Activated T-helper 2 cell treated with anti-CD3 and anti-CD28 coated beads, Interferon-gamma antibody, Interleukin-2, Interleukin-4, amounts not matched to agents 10 μg/mL and 5 μg/mL and 100 μg/mL, durations not matched to agents 14 hours and 24 hours and 36 hours (primary cell): ENCODE data around the gene LRRFIP1. TPM values are rescaled to one million over a fixed set of nuclear protein-coding genes. Genes with fewer than 3 reads are reported as not detected.
A peak's percentile ranks its signal among the peaks of the same experiment; 100 is the strongest.
"Not testable (repeated sequence)": the region's sequence is repeated elsewhere in the genome, so short reads cannot be mapped to it uniquely, and the experiment has no call there.

ENCODE experiments used
- DNase-seq: peaks from one replicate; pipeline ENCODE4 v3.0.0; 2021; ENCODE audit warnings: low spot score
- H3K27ac Mint-ChIP-seq: one replicate; pipeline ENCODE4 v1.8.0; 2021; ENCODE audit warnings: mixed read lengths
- H3K27me3 Mint-ChIP-seq: one replicate; pipeline ENCODE4 v1.8.0; 2021; ENCODE audit warnings: low read depth, mixed read lengths
- H3K36me3 Mint-ChIP-seq: one replicate; pipeline ENCODE4 v1.8.0; 2021; ENCODE audit warnings: low read depth, mixed read lengths
- H3K4me1 Mint-ChIP-seq: one replicate; pipeline ENCODE4 v1.8.0; 2021; ENCODE audit warnings: low read depth, mixed read lengths
- H3K4me3 Mint-ChIP-seq: one replicate; pipeline ENCODE4 v1.8.0; 2021; ENCODE audit warnings: low read depth, mild to moderate bottlenecking, moderate library complexity, mixed read lengths
- H3K9me3 Mint-ChIP-seq: one replicate; pipeline ENCODE4 v1.8.0; 2021; ENCODE audit warnings: mixed read lengths
- intact Hi-C: fragments of 100-400 bp; cut with micrococcal nuclease; formaldehyde crosslinking; loops from one replicate; pipeline ENCODE4 v1.15.1; 2023
- total RNA-seq: library from RNA; stranded (reverse); gene quantifications from 2 replicates; pipeline ENCODE4 v1.2.3, GENCODE V29; 2022

LRRFIP1 gene
- total RNA-seq, 1 donor from 2014 or later, result 256 TPM

- Mint-ChIP-seq H3K4me3 (no peak overlapping the region), H3K27ac (no peak overlapping the region), H3K36me3 (no peaks in the 10 kb centered on the region), H3K27me3 (peaks cover 22% of the 10 kb centered on the region), H3K4me1 (peaks cover 6% of the 10 kb centered on the region), H3K9me3 (no peaks in the 10 kb centered on the region)
- DNase-seq, result no peak
- intact Hi-C loops, result no loop called here
Observed at GRCh38 chr2:237657063-237657462, 29.7 kb downstream of the LRRFIP1 start.

DNA sequence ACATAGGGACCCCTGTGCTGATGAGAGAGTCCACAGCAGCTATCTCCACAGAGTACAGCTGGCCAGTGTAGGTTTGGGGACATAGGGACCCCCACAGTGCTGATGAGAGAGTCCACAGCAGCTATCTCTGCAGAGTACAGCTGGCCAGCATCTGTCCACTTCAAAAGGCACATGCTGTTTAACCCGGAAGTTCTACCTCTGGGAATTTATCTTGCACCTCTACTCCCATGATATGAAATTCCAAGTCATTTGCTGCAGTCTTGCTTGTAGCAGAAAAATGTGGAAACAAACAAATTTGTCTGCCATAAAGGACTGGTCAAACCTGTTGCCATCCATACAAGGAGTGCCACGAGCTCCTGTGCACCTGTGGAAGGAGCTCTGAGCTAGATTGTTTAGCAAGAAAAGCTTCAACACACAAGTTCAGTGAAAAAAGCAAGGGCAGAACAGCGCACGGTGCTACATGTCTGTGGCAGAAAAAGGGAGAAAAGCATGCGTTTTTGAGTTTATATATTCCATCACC, 33.1 kb downstream of the LRRFIP1 start:
- H3K4me3 Mint-ChIP-seq, result no peak overlapping the region
- H3K27ac Mint-ChIP-seq, result no peak overlapping the region
- intact Hi-C loops, result no loop called here
- H3K36me3 Mint-ChIP-seq, result no peaks in the 10 kb centered on the region
- H3K9me3 Mint-ChIP-seq, result no peaks in the 10 kb centered on the region
- no peak for DNase-seq
- H3K4me1 Mint-ChIP-seq, result peaks cover 9% of the 10 kb centered on the region
- peaks cover 22% of the 10 kb centered on the region for H3K27me3 Mint-ChIP-seq

DNA sequence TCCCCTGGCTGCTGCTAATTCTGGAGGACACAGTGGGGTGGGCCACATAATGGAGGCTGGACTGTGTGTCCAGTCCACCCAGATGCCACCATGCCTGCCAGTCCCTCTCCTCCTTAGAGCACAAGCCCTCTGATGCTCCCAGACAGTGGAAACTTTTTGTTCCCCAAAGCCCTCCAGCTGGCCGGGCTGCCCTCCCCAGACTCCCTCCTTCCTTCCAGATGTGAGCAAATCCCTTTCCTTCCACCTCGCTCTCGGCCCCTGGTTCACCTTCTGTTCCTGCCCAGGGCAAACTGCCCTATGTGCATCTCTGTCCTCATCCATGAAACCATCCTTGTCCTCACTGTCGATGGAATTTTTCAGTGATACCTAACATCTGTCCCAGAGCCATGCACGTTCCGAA, 33.9 kb downstream of the LRRFIP1 start:
- Mint-ChIP-seq H3K36me3 (no peaks in the 10 kb centered on the region), H3K27me3 (peaks cover 22% of the 10 kb centered on the region), H3K27ac (no peak overlapping the region), H3K4me1 (peaks cover 6% of the 10 kb centered on the region), H3K4me3 (no peak overlapping the region), H3K9me3 (no peaks in the 10 kb centered on the region)
- no peak for DNase-seq
- intact Hi-C loops, result no loop called here

- Mint-ChIP-seq H3K4me1 (peaks cover 6% of the 10 kb centered on the region), H3K27ac (no peak overlapping the region), H3K4me3 (no peak overlapping the region), H3K27me3 (peaks cover 27% of the 10 kb centered on the region), H3K9me3 (no peaks in the 10 kb centered on the region), H3K36me3 (no peaks in the 10 kb centered on the region)
- intact Hi-C loops, result no loop called here
- DNase-seq, result no peak
Observed at GRCh38 chr2:237661799-237662328, 34.5 kb downstream of the LRRFIP1 start.

- Mint-ChIP-seq H3K27me3 (peaks cover 28% of the 10 kb centered on the region), H3K9me3 (no peaks in the 10 kb centered on the region), H3K36me3 (no peaks in the 10 kb centered on the region), H3K4me3 (no peak overlapping the region), H3K4me1 (peaks cover 6% of the 10 kb centered on the region), H3K27ac (no peak overlapping the region)
- peak; percentile 44 for DNase-seq
- intact Hi-C loops, result no loop called here
Observed at GRCh38 chr2:237662671-237663093, 35.3 kb downstream of the LRRFIP1 start.

- H3K36me3 Mint-ChIP-seq, result no peaks in the 10 kb centered on the region
- no peaks in the 10 kb centered on the region for H3K9me3 Mint-ChIP-seq
- no peak overlapping the region for H3K4me3 Mint-ChIP-seq
- H3K4me1 Mint-ChIP-seq, result peaks cover 6% of the 10 kb centered on the region
- no peak overlapping the region for H3K27ac Mint-ChIP-seq
- intact Hi-C loops, result no loop called here
- H3K27me3 Mint-ChIP-seq, result peaks cover 26% of the 10 kb centered on the region
- no peak for DNase-seq
Observed at GRCh38 chr2:237663517-237664110, 36.2 kb downstream of the LRRFIP1 start.

- Mint-ChIP-seq H3K9me3 (no peaks in the 10 kb centered on the region), H3K27me3 (peaks cover 23% of the 10 kb centered on the region), H3K4me3 (no peak overlapping the region), H3K27ac (no peak overlapping the region), H3K36me3 (no peaks in the 10 kb centered on the region), H3K4me1 (peaks cover 6% of the 10 kb centered on the region)
- no peak for DNase-seq
- intact Hi-C loops, result no loop called here
Observed at GRCh38 chr2:237664151-237664550, 36.8 kb downstream of the LRRFIP1 start.

DNA sequence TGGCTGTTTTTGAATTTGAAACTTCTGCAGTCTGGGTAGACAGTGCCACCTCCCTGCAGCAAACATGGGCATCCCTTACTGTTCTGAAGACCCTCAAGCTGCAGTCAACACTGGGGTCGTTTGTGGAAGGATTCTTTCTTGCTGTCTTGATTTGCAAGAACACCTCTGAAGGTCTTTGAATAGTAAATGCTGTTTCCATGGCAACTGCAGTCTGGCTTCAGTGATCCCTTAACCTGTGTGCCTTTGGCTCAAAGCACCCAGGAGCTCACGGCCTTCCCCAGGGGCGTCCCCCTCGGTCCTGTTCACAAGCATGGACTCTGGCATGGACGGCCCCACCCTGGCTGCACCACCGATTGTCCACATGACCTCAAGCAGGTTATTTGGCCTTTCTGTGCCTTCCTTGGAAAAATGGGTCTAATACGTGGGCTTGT, 38.3 kb downstream of the LRRFIP1 start:
- peaks cover 15% of the 10 kb centered on the region for H3K27me3 Mint-ChIP-seq
- H3K9me3 Mint-ChIP-seq, result no peaks in the 10 kb centered on the region
- H3K36me3 Mint-ChIP-seq, result no peaks in the 10 kb centered on the region
- H3K27ac Mint-ChIP-seq, result no peak overlapping the region
- peaks cover 6% of the 10 kb centered on the region for H3K4me1 Mint-ChIP-seq
- intact Hi-C loops, result no loop called here
- H3K4me3 Mint-ChIP-seq, result no peak overlapping the region
- DNase-seq, result no peak

GRCh38 chr2:237666606-237667005, 39.2 kb downstream of the LRRFIP1 start:
- Mint-ChIP-seq H3K9me3 (no peaks in the 10 kb centered on the region), H3K27ac (peak overlapping the region; percentile 3), H3K36me3 (no peaks in the 10 kb centered on the region), H3K27me3 (peaks cover 15% of the 10 kb centered on the region), H3K4me3 (no peak overlapping the region), H3K4me1 (peaks cover 7% of the 10 kb centered on the region)
- no peak for DNase-seq
- intact Hi-C loops, result no loop called here

GRCh38 chr2:237667050-237667576, 39.7 kb downstream of the LRRFIP1 start:
- H3K27ac Mint-ChIP-seq, result peak overlapping the region; percentile 3

DNA sequence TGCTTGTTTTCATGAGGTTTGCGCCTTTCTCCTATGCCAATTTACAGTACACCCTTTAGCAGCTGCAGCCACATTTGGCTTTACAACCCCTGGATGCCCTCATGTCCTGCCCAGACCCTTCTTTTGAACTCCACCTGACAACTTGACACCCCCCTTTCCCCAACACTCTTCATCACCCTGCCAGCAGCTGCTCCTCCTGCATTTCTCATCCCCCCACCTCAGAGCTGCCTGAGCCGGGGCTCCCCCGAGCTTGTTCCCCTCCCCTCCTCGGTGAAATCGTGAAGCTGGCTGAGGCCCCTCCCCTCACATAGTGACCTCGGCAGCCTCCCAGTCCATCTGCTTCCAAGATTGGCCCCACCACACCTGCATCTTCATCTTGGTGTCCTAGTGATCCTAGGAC, 40.5 kb downstream of the LRRFIP1 start:
- no peaks in the 10 kb centered on the region for H3K36me3 Mint-ChIP-seq
- peaks cover 13% of the 10 kb centered on the region for H3K4me1 Mint-ChIP-seq
- no peak overlapping the region for H3K4me3 Mint-ChIP-seq
- DNase-seq, result no peak
- intact Hi-C loops, result no loop called here
- peaks cover 15% of the 10 kb centered on the region for H3K27me3 Mint-ChIP-seq
- H3K9me3 Mint-ChIP-seq, result no peaks in the 10 kb centered on the region
- no peak overlapping the region for H3K27ac Mint-ChIP-seq

More at GRCh38 chr2:237667050-237667576, 39.7 kb downstream of the LRRFIP1 start:
- H3K9me3 Mint-ChIP-seq, intact Hi-C loops, DNase-seq, H3K36me3 Mint-ChIP-seq, H3K4me3 Mint-ChIP-seq: not testable (repeated sequence)
- peaks cover 12% of the 10 kb centered on the region for H3K4me1 Mint-ChIP-seq
- H3K27me3 Mint-ChIP-seq, result peaks cover 15% of the 10 kb centered on the region

GRCh38 chr2:237668440-237668839, 41.1 kb downstream of the LRRFIP1 start:
- no peaks in the 10 kb centered on the region for H3K36me3 Mint-ChIP-seq
- H3K27ac Mint-ChIP-seq, result no peak overlapping the region
- no peak overlapping the region for H3K4me3 Mint-ChIP-seq
- intact Hi-C loops, result no loop called here
- no peak for DNase-seq
- peaks cover 15% of the 10 kb centered on the region for H3K4me1 Mint-ChIP-seq
- no peaks in the 10 kb centered on the region for H3K9me3 Mint-ChIP-seq
- H3K27me3 Mint-ChIP-seq, result peaks cover 15% of the 10 kb centered on the region

GRCh38 chr2:237669283-237669627, 41.9 kb downstream of the LRRFIP1 start:
- Mint-ChIP-seq H3K4me3 (no peak overlapping the region), H3K27me3 (peaks cover 12% of the 10 kb centered on the region), H3K4me1 (peaks cover 24% of the 10 kb centered on the region), H3K36me3 (no peaks in the 10 kb centered on the region), H3K27ac (no peak overlapping the region), H3K9me3 (no peaks in the 10 kb centered on the region)
- intact Hi-C loops, result no loop called here
- no peak for DNase-seq
